Upper lobe of right lung (tissue), 1 donor: ENCODE data around the gene SND1. TPM values are rescaled to one million over a fixed set of nuclear protein-coding genes. Genes with fewer than 3 reads are reported as not detected.

Experiments used
- ATAC-seq: fragments of 200-7000 bp; cut with Tn5 transposase; one replicate; pipeline ENCODE4 v1.9.1; 2020; ENCODE audit warnings: mild to moderate bottlenecking, moderate library complexity
- DNase-seq: peaks from one replicate; pipeline ENCODE4 v3.0.0-alpha.2; 2020
- H3K27ac ChIP-seq: fragments of 200-600 bp; one replicate; pipeline ENCODE4 v1.8.0; 2022
- H3K27me3 ChIP-seq: fragments of 200-600 bp; one replicate; pipeline ENCODE4 v1.8.0; 2022; ENCODE audit warnings: mild to moderate bottlenecking
- H3K36me3 ChIP-seq: fragments of 200-600 bp; one replicate; pipeline ENCODE4 v1.8.0; 2022
- H3K4me1 ChIP-seq: fragments of 200-600 bp; one replicate; pipeline ENCODE4 v1.8.0; 2022
- H3K4me3 ChIP-seq: fragments of 200-600 bp; one replicate; pipeline ENCODE4 v1.8.0; 2022; ENCODE audit warnings: mild to moderate bottlenecking
- H3K9me3 ChIP-seq: fragments of 200-600 bp; one replicate; pipeline ENCODE4 v1.8.0; 2022
- intact Hi-C: fragments of 100-400 bp; cut with DNase I; formaldehyde crosslinking; loops from one replicate; pipeline ENCODE4 v1.11.0; 2022
- total RNA-seq: library from RNA; stranded (reverse); fragmentation: NEBNext Ultra II Directional; extraction: Animal tissue kit (Norgen Biotek cat#: 25700); gene quantifications from one replicate; pipeline ENCODE4 v1.2.1, GENCODE V29; 2021
- TF ChIP-seq, protein P1 (sequence below): fragments of 200-600 bp; IDR thresholded peaks from one replicate; pipeline ENCODE4 v1.8.0; 2022; ENCODE audit warnings: antibody characterized with exemption
- donor health status: DM: no; HTN: yes; CAD: no; lungs with severe emphysema.

SND1 gene
- total RNA-seq, 1 donor from 2014 or later = 150 TPM

DNA sequence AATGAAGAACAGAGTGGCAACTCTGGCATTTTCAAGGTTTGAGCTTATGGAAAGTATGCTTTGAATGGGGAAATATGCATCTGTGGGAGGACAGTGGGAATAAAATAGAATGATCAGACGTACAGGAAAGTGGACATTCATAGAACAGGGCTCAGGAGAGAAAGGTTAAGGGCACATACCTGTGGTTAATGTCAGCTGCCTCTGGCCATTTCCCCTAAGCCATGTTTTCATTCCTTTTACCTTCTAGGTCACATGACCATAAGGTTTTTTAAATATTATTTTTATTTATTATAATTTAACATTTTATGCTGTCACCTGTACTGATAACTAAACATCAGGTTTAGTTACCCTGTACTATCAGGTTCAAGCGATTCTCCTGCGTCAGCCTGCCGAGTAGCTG, 326.4 kb downstream of the SND1 start:
- TF ChIP-seq, protein P1, sequence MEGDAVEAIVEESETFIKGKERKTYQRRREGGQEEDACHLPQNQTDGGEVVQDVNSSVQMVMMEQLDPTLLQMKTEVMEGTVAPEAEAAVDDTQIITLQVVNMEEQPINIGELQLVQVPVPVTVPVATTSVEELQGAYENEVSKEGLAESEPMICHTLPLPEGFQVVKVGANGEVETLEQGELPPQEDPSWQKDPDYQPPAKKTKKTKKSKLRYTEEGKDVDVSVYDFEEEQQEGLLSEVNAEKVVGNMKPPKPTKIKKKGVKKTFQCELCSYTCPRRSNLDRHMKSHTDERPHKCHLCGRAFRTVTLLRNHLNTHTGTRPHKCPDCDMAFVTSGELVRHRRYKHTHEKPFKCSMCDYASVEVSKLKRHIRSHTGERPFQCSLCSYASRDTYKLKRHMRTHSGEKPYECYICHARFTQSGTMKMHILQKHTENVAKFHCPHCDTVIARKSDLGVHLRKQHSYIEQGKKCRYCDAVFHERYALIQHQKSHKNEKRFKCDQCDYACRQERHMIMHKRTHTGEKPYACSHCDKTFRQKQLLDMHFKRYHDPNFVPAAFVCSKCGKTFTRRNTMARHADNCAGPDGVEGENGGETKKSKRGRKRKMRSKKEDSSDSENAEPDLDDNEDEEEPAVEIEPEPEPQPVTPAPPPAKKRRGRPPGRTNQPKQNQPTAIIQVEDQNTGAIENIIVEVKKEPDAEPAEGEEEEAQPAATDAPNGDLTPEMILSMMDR = no peak
- no peak overlapping the region for H3K4me3 ChIP-seq
- no peaks in the 10 kb centered on the region for H3K36me3 ChIP-seq
- H3K27ac ChIP-seq = no peak overlapping the region
- DNase-seq = no peak
- intact Hi-C loops = no loop called here
- no peaks in the 10 kb centered on the region for H3K27me3 ChIP-seq
- H3K9me3 ChIP-seq = peaks cover 7% of the 10 kb centered on the region
- ATAC-seq = no peak
- no peaks in the 10 kb centered on the region for H3K4me1 ChIP-seq

DNA sequence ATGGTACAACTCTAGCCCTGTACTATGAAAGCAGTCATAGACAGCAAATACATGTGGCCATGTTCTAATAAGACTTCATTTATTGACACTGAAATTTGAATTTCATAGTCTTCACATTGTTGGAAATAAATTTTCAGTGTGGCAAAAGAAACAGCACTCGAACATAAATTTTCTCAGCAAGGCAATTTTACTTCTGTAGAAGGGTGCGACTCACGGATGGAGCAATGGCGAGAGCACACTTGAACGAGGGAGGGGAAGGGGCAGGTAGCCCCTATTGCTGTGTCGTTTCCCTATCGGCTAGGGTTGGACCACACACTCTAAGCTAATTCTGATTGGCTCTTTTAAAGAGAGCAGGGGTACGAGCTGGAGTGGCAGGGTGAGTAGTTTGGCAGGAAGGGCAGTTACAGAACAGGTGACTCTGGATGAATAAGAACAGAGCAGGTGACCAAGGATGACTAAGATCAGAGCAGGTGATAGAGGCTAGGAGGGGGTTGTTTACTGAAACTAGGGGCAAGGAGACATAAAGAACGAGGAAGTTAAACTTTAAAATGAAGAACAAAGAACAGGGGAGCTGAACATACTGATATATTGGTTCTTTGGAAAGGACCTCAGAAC, 327.2 kb downstream of the SND1 start:
- H3K9me3 ChIP-seq = peaks cover 7% of the 10 kb centered on the region
- ATAC-seq (no peak), DNase-seq (no peak)
- H3K27ac ChIP-seq = no peak overlapping the region
- intact Hi-C loops = no loop called here
- no peaks in the 10 kb centered on the region for H3K4me1 ChIP-seq
- H3K36me3 ChIP-seq = no peaks in the 10 kb centered on the region
- H3K27me3 ChIP-seq = no peaks in the 10 kb centered on the region
- TF ChIP-seq, protein P1 = no peak
- H3K4me3 ChIP-seq = no peak overlapping the region

DNA sequence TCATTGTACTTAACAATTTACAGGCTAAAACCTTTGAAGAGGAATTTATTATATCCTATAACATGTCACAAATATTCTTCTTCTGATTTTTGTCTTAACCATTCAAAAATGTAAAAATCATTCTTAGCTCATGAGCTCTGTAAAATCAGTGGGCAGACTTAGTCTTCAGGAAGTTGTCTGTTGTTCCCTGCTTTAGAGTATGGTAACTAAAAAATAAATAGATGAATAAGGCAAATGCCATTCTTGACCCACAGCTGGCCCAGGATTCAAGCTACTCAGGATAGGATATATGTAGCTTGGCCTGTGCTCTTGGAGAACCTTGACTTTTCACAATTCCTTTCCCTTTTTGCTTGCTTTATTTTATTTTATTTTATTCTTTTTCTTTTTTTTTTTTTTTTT, 327.7 kb downstream of the SND1 start:
- H3K27me3 ChIP-seq = no peaks in the 10 kb centered on the region
- ATAC-seq (no peak), DNase-seq (no peak)
- no peak overlapping the region for H3K27ac ChIP-seq
- TF ChIP-seq, protein P1 = no peak
- H3K4me3 ChIP-seq = no peak overlapping the region
- H3K9me3 ChIP-seq = peaks cover 7% of the 10 kb centered on the region
- H3K4me1 ChIP-seq = no peaks in the 10 kb centered on the region
- intact Hi-C loops = no loop called here
- H3K36me3 ChIP-seq = no peaks in the 10 kb centered on the region

DNA sequence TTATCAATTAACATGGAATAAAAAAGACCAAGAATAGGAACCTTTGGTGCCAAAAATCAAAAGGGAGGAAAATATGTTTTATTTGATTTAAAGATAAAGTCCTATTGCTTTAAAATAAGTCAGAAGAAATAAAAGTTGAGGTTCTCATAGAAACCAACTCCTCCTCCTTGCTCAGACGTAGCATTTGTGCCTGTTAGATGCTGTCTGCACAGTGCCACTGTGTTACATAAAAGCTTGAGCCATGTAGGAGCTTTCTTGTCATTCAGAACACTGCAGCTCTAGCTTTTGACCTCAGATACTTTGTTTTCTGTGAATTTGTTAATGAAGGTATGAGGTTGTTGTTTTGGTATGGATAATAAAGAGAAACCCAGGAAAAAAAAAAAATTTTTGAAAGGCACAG, 328.9 kb downstream of the SND1 start:
- ATAC-seq = no peak
- TF ChIP-seq, protein P1 = no peak

DNA sequence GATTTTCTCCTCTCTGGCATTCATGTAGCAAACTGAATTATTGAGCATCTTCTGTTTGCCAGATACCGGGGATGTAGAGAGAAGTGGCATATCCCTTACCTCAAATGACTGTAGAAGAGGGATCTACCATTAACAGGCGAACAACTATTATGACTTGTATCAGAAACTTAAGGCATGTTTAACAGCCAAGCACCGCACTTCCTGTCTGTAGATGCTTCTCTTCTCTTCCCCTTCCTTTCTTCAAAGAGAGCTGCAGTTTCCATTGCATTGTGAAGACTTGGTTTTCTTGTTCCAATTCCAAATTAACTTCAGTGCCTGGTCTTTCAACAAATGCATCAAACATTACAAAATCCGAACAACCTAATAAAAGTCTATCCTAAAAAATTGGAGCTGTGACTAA, 330.0 kb downstream of the SND1 start:
- Histone ChIP-seq H3K36me3 (no peaks in the 10 kb centered on the region), H3K27me3 (no peaks in the 10 kb centered on the region), H3K27ac (no peak overlapping the region), H3K4me1 (no peaks in the 10 kb centered on the region), H3K9me3 (peaks cover 7% of the 10 kb centered on the region), H3K4me3 (no peak overlapping the region)
- intact Hi-C loops = no loop called here
- TF ChIP-seq, protein P1 = no peak
- DNase-seq (no peak), ATAC-seq (no peak)

More for the DNA sequence above, 328.9 kb downstream of the SND1 start:
- no peaks in the 10 kb centered on the region for H3K4me1 ChIP-seq
- peaks cover 7% of the 10 kb centered on the region for H3K9me3 ChIP-seq
- no peaks in the 10 kb centered on the region for H3K36me3 ChIP-seq
- intact Hi-C loops = no loop called here
- no peak overlapping the region for H3K27ac ChIP-seq
- no peak for DNase-seq
- H3K27me3 ChIP-seq = no peaks in the 10 kb centered on the region
- H3K4me3 ChIP-seq = no peak overlapping the region
